Chondrocyte (in vitro differentiated cells): Measurements from ENCODE around the gene NKIRAS2. TPM values are rescaled to one million over a fixed set of nuclear protein-coding genes. Genes with fewer than 3 reads are reported as not detected.
A peak's percentile ranks its signal among the peaks of the same experiment; 100 is the strongest.

Experiments used
- DNase-seq: peaks from one replicate; pipeline ENCODE4 v3.0.0; 2021; ENCODE audit warnings: mixed read lengths, low spot score
- H3K27ac Mint-ChIP-seq: one replicate; pipeline ENCODE4 v1.8.0; 2021; ENCODE audit warnings: mild to moderate bottlenecking, moderate library complexity, mixed read lengths; ENCODE audit not compliant: unreplicated experiment
- H3K27me3 Mint-ChIP-seq: 2 replicates; pipeline ENCODE4 v1.8.0; 2021; ENCODE audit warnings: low read depth, mixed read lengths
- H3K36me3 Mint-ChIP-seq: 2 replicates; pipeline ENCODE4 v1.8.0; 2021; ENCODE audit warnings: low read depth, mixed read lengths
- H3K4me1 Mint-ChIP-seq: 2 replicates; pipeline ENCODE4 v1.8.0; 2021; ENCODE audit warnings: low read depth, mild to moderate bottlenecking, mixed read lengths
- H3K4me3 Mint-ChIP-seq: one replicate; pipeline ENCODE4 v1.8.0; 2021; ENCODE audit warnings: mild to moderate bottlenecking, moderate library complexity, mixed read lengths; ENCODE audit not compliant: unreplicated experiment
- H3K9me3 Mint-ChIP-seq: 2 replicates; pipeline ENCODE4 v1.8.0; 2021; ENCODE audit warnings: low read depth, mixed read lengths
- CTCF ChIP-seq: fragments of 200-600 bp; sonication (generic); IDR thresholded peaks from 2 replicates; pipeline ENCODE4 v1.5.0; 2021; ENCODE audit warnings: antibody characterized with exemption, mild to moderate bottlenecking, moderate library complexity
- total RNA-seq: library from RNA; stranded (reverse); gene quantifications from 3 replicates; pipeline ENCODE4 v1.2.1, GENCODE V29; 2021

Gene NKIRAS2
- total RNA-seq, 1 donor from 2014 or later, result 56.9 TPM

- TF ChIP-seq CTCF, result no peak
- DNase-seq, result no peak
- Mint-ChIP-seq H3K9me3 (no peaks in the 10 kb centered on the region), H3K4me1 (peaks cover 10% of the 10 kb centered on the region), H3K4me3 (no peak overlapping the region), H3K27ac (no peak overlapping the region), H3K36me3 (peaks cover 33% of the 10 kb centered on the region), H3K27me3 (no peaks in the 10 kb centered on the region)
Measured at GRCh38 chr17:41998497-41998896, 21.4 kb upstream of the NKIRAS2 start.

GRCh38 chr17:42000413-42001133 is 19.3 kb upstream of the NKIRAS2 start:
- peaks cover 15% of the 10 kb centered on the region for H3K4me1 Mint-ChIP-seq
- peaks cover 26% of the 10 kb centered on the region for H3K36me3 Mint-ChIP-seq
- no peak for TF ChIP-seq CTCF
- DNase-seq, result no peak
- no peaks in the 10 kb centered on the region for H3K9me3 Mint-ChIP-seq
- H3K27me3 Mint-ChIP-seq, result no peaks in the 10 kb centered on the region
- no peak overlapping the region for H3K4me3 Mint-ChIP-seq
- no peak overlapping the region for H3K27ac Mint-ChIP-seq

- no peak for TF ChIP-seq CTCF
- Mint-ChIP-seq H3K27me3 (no peaks in the 10 kb centered on the region), H3K9me3 (no peaks in the 10 kb centered on the region), H3K4me3 (no peak overlapping the region), H3K4me1 (peaks cover 15% of the 10 kb centered on the region), H3K36me3 (peaks cover 16% of the 10 kb centered on the region), H3K27ac (no peak overlapping the region)
- no peak for DNase-seq
Measured at GRCh38 chr17:42001729-42002128, 18.2 kb upstream of the NKIRAS2 start.

- H3K9me3 Mint-ChIP-seq, result no peaks in the 10 kb centered on the region
- H3K27ac Mint-ChIP-seq, result peak overlapping the region; percentile 65
- no peak for TF ChIP-seq CTCF
- H3K4me1 Mint-ChIP-seq, result peaks cover 19% of the 10 kb centered on the region
- DNase-seq, result no peak
- H3K36me3 Mint-ChIP-seq, result peaks cover 13% of the 10 kb centered on the region
- no peaks in the 10 kb centered on the region for H3K27me3 Mint-ChIP-seq
- H3K4me3 Mint-ChIP-seq, result no peak overlapping the region
Measured at GRCh38 chr17:42002175-42002791, 17.6 kb upstream of the NKIRAS2 start.

- peaks cover 11% of the 10 kb centered on the region for H3K36me3 Mint-ChIP-seq
Measured at GRCh38 chr17:42002792-42003301, 17.0 kb upstream of the NKIRAS2 start.

More at GRCh38 chr17:42002792-42003301, 17.0 kb upstream of the NKIRAS2 start:
- DNase-seq, result no peak
- no peaks in the 10 kb centered on the region for H3K27me3 Mint-ChIP-seq
- no peak for TF ChIP-seq CTCF
- H3K4me1 Mint-ChIP-seq, result peaks cover 21% of the 10 kb centered on the region
- H3K9me3 Mint-ChIP-seq, result no peaks in the 10 kb centered on the region
- H3K4me3 Mint-ChIP-seq, result no peak overlapping the region
- peak overlapping the region; percentile 65 for H3K27ac Mint-ChIP-seq
